Fibroblast of skin of left quadriceps (primary cell): ENCODE data around the gene WDTC1.
"Not testable (repeated sequence)": the region's sequence is repeated elsewhere in the genome, so short reads cannot be mapped to it uniquely, and the experiment has no call there.

Experiments
- DNase-seq, 2 experiments: peaks; one replicate each; pipeline ENCODE4 v3.0.0-alpha.2; 2013; ENCODE audit warnings: low read depth in 2 of 2

The WDTC1 gene

GRCh38 chr1:27246194-27246593 is 11.8 kb downstream of the WDTC1 start:
- DNase-seq = no peak

GRCh38 chr1:27253596-27253995 is 19.2 kb downstream of the WDTC1 start:
- DNase-seq = no peak

- DNase-seq = no peak
Measured at GRCh38 chr1:27255136-27255535, 20.7 kb downstream of the WDTC1 start.

GRCh38 chr1:27257155-27257554 is 22.7 kb downstream of the WDTC1 start:
- DNase-seq = no peak

- DNase-seq = no peak
Measured at GRCh38 chr1:27258598-27258997, 24.2 kb downstream of the WDTC1 start.

GRCh38 chr1:27267153-27267552 is 32.7 kb downstream of the WDTC1 start:
- DNase-seq = no peak

- DNase-seq = no peak
Measured at GRCh38 chr1:27269276-27269675, 34.8 kb downstream of the WDTC1 start.

GRCh38 chr1:27274204-27274603 is 39.8 kb downstream of the WDTC1 start:
- no peak for DNase-seq

- no peak for DNase-seq
Measured at GRCh38 chr1:27275696-27276095, 41.3 kb downstream of the WDTC1 start.

- DNase-seq = peak; percentile 49
Measured at GRCh38 chr1:27284425-27285273, 50.2 kb downstream of the WDTC1 start.

- DNase-seq = no peak
Measured at GRCh38 chr1:27285274-27285660, 50.8 kb downstream of the WDTC1 start.

GRCh38 chr1:27285821-27286220 is 51.4 kb downstream of the WDTC1 start:
- DNase-seq = not testable (repeated sequence)

GRCh38 chr1:27289125-27289524 is 54.7 kb downstream of the WDTC1 start:
- not testable (repeated sequence) for DNase-seq

GRCh38 chr1:27290581-27290980 is 56.1 kb downstream of the WDTC1 start:
- DNase-seq = no peak

GRCh38 chr1:27292106-27292505 is 57.7 kb downstream of the WDTC1 start:
- no peak for DNase-seq

- DNase-seq = no peak
Measured at GRCh38 chr1:27293915-27294314, 59.5 kb downstream of the WDTC1 start.

- DNase-seq = peak; percentile 20 to 30
Measured at GRCh38 chr1:27296773-27297291, 62.4 kb downstream of the WDTC1 start.

GRCh38 chr1:27297903-27298302 is 63.5 kb downstream of the WDTC1 start:
- DNase-seq = no peak

- no peak for DNase-seq
Measured at GRCh38 chr1:27298632-27299384, 64.4 kb downstream of the WDTC1 start.

GRCh38 chr1:27299385-27300271 is 65.2 kb downstream of the WDTC1 start:
- DNase-seq = peak; percentile 98 to 99

GRCh38 chr1:27300341-27301051 is 66.1 kb downstream of the WDTC1 start:
- peak; percentile 85 to 86 for DNase-seq
